GM12873 (cell line): ENCODE measurements around the gene IGFLR1.

Source experiments
- CTCF ChIP-seq: IDR thresholded peaks from 2 replicates; pipeline ENCODE4 v1.5.1; 2012; ENCODE audit warnings: low read depth, mild to moderate bottlenecking, moderate library complexity, low read length, control low read depth; ENCODE audit not compliant: insufficient read depth; ENCODE audit errors: missing control alignments

The IGFLR1 gene

GRCh38 chr19:35750167-35750566 lies 7.9 kb upstream of the IGFLR1 start:
- no peak for TF ChIP-seq CTCF

GRCh38 chr19:35748106-35749020 lies 6.1 kb upstream of the IGFLR1 start, which contains the start of gene LIN37:
Gene LIN37, plus strand, starts transcription at chr19:35748576. Its CDS starts 149 bp downstream, at chr19:35748725.
- no peak for TF ChIP-seq CTCF

- TF ChIP-seq CTCF: no peak
Observed at GRCh38 chr19:35746531-35746930, 4.3 kb upstream of the IGFLR1 start.

GRCh38 chr19:35746087-35746462 lies 3.8 kb upstream of the IGFLR1 start:
- TF ChIP-seq CTCF: no peak

DNA sequence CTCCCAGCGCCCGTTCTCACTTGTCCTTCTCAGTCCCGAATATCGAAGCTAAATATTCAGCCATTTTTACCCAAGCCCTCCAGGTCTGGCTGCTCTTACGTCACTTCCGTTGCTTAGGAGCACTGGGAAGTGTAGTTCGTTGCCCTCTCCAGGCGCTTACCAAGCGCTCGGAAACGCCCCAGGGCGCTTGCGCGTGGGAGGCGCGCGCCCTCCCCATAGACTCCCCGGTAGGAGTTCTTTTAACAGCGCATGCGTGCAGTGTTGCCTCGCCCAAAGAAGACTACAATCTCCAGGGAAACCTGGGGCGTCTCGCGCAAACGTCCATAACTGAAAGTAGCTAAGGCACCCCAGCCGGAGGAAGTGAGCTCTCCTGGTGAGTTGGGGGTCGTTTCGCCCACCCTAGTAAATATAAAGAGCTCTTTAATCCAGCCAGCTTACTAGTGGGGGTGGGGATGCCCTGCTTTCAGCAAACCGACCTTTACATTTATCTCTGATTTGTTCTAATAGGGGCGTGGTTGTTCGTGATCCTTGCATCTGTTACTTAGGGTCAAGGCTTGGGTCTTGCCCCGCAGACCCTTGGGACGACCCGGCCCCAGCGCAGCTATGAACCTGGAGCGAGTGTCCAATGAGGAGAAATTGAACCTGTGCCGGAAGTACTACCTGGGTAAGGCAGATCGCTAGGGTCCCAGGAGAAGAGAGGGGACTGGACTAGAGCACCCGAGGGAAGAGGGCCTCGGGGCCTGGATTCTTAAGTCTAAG lies 3.3 kb upstream of the IGFLR1 start, which contains the start of the genes PSENEN and U2AF1L4:
Gene PSENEN (plus strand): TSS at position 324 of the 759 bp plus-strand sequence. CDS start 280 bp downstream, at position 604.
Gene U2AF1L4 (minus strand): TSS at position 91 of the 759 bp plus-strand sequence. CDS start 27 bp downstream, at position 64.
- TF ChIP-seq CTCF: no peak

DNA sequence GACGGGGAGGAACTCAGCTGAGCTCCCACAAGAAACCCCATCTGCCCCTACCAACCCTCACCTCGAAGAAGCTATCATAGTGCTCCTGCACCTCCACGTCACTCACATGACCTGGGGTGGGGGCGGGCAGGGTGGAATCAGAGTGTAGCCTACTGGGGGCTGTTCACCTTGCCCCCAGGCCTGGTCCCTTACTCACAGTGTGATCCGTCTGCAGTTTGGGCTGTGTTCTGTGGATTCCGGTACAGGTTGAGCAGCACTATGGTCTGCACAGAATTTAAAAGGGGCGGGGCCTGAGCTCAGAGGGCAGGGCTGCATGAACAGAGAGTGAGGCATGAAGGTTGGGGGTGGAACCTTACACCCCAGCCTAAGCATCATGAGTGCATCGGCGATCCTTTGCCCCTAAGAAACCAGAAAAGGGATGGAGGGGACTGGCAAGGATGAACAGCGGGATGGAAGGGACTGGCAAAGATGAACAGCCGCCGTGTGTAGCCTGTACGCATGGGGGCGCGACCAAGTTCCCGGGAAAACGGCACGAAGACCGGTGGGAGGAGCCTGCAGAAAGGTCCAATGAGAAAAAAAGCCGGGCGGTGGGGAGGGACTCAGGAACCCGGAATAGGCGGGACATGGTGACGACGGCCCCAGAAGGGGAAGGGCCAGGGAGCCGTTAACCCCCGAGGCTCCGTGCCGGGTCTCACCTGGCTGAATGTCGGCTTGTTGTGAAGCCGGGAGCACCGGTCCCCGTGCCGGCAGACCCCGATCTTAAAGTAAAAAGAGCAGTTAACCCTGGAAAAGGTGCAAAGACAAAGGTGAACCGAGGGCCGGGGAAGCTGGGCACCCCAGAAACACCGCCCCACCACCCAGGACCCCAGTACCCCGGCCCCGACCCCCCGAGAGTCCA lies 2.4 kb upstream of the IGFLR1 start:
- peak; percentile 26 for TF ChIP-seq CTCF
